GM12891 (cell line): ENCODE results near the gene SCAPER.

Experiments used
- PAX5 ChIP-seq: IDR thresholded peaks from 2 replicates; pipeline ENCODE4 v1.6.1; 2011; ENCODE audit warnings: low read length, moderate library complexity, mild to moderate bottlenecking; ENCODE audit not compliant: insufficient read depth, severe bottlenecking
- POLR2A ChIP-seq: IDR thresholded peaks from 2 replicates; pipeline ENCODE4 v1.6.1; 2011; ENCODE audit warnings: low read depth, low read length, control low read depth
- POLR2AphosphoS5 ChIP-seq: IDR thresholded peaks from 2 replicates; pipeline ENCODE4 v1.6.1; 2011; ENCODE audit warnings: low read depth, low read length, control low read depth
- TAF1 ChIP-seq: IDR thresholded peaks from 2 replicates; pipeline ENCODE4 v1.6.1; 2011; ENCODE audit warnings: low read depth, low read length, control low read depth

DNA sequence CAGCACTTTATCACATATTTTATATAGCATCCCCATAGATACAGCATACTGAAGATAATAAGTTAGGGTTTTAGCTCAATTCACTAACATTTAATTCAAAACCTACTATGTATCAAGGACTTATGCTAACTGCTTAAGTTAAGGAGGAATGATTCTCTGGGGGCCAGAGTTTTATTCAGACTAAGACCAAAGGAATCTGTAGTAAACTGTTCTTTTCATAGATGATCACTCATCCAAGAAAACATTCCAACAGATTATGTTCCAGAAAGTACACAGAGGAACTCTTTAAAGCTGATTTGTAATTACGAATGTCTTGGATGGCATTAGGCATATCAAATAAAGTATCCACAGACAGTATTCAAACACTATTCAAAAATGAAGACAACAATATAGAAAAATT lies 226.4 kb downstream of the SCAPER start:
- TF ChIP-seq TAF1 (no peak), POLR2A (no peak), POLR2AphosphoS5 (no peak), PAX5 (no peak)
